Effector CD4-positive, alpha-beta T cell (primary cell): ENCODE results near the gene REN.

ENCODE experiments used
- DNase-seq: peaks from one replicate; pipeline ENCODE4 v3.0.0-alpha.2; 2020

REN gene

GRCh38 chr1:204152310-204153044 lies 13.7 kb downstream of the REN start:
- DNase-seq, result no peak

DNA sequence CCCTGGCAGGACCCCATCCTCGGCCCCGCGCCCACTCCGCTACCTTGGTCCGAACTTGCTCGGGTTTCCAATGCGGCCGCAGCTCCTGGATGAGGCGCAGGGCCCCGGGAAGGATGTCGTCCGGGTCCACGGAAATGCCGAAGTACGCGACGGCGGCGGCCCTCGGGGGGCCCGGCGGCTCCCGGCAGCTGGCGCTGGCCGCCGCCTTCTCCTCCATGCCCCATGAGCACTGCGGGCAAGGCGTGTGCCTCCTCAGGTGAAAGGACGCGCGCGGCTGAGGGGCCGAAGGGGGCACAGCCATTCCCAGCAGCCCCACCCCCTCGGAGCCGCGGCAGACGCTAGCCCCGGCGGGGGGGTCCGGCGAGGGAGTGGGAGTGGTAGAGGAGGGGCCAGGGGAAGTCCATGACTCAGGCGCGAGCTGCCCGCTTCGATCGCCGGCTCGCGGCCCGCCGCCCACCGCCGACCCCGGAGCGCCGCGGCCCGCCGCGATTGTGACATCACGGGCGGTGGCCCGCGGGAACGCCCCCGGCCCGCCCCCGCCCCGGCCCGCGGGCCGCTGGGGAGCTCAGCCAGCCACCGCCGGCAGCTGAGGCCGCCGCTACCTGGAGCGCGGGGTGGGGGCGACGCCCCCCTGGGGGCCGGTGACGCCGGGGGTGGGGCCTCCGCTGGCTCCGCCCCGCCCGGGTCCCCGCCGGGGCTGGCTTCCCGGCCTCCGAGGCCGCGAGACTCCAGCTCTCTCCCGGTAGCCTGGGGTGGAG lies 14.4 kb downstream of the REN start, which contains the start of gene ETNK2:
TSS of gene ETNK2 (minus strand) at position 493 of the 758 bp plus-strand sequence. CDS start at position 301, 192 bp downstream.
- DNase-seq, result peak; percentile 42

DNA sequence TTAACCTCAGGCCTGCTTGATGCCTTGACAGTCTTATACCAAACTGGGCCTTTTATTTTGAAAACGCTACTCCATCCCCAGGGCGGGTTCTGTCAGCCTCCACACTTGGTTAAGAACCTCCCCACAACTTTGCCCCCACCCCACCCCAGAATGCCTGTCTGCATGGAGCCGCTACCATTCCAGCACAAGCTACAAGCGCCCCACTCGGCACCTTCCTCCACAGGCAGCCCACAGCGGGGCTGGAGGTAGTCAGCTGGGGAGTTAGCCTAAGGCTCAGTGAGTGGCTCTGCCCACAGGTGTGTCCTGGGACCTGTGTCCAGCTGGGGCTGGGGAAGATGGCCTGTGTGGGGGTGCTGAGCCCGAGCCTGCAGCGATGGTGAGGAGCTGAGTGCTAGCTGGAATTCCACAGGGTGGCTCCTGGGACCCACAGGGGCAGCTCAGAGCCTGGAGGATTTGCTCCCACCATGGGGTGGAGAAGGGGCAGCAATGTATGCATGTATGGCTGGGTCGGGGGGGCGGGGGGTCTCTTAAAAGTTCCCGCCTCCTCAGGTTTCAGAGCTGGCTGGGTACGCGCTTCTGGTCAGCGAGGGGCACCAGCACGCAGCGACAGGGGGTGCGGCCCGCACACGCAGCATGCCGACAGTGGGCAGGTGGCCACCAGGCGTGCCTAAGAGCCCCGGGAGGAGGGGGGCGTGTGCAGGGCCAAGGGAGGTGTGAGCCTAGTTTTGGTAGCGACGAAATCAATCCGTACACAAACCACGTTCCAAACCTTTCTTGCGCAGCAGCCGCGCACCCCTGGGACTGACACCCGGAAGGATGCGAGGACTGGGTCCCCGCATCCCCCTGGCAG lies 15.2 kb downstream of the REN start:
- DNase-seq, result no peak

GRCh38 chr1:204149635-204150565 lies 16.2 kb downstream of the REN start:
- no peak for DNase-seq

DNA sequence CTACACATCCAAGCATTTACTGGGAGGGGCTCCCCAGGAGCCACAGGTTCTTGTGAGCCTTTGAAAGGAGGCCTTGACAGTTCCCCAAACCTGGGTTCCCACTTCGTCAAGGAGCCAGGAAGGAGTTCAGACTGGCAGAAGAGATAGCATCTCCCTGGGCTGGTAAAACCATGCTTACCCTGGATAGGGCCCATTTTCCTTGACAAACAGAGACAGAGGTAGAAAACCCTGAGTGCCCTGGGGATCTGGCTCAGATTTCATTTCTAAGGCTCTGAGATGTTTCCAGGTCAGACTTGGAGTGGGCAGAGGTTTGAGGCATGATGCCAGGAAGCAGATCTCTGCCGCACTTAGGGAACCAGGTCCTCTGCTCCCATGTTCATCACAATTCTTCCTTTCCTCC lies 17.0 kb downstream of the REN start:
- DNase-seq, result no peak

GRCh38 chr1:204147406-204148383 lies 18.4 kb downstream of the REN start:
- no peak for DNase-seq

DNA sequence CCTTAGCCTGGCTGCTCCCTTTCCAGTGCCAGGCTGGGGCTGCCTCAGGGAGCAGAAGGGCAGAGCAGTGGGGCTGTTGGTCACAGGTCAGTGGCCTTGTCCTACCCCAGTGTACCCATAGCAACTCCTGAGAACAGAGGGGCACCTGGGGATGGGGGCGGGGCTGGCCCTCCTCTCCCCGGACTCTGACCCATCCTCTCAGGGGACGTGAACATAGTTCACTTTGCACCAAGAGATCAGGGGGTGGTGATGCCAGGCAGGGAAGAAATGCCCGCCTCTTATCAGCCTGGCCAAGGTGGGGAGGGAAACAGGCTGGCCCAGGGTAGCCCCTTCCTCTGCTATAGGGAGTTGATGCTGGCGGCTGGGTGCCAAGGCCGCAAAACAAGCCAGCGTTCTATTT lies 19.2 kb downstream of the REN start:
- DNase-seq, result no peak

- DNase-seq, result no peak
Observed at GRCh38 chr1:204146309-204146708, 19.8 kb downstream of the REN start.

GRCh38 chr1:204145033-204145504 lies 21.1 kb downstream of the REN start:
- DNase-seq, result no peak

- no peak for DNase-seq
Observed at GRCh38 chr1:204143276-204144041, 22.7 kb downstream of the REN start.

GRCh38 chr1:204142032-204142974 lies 23.8 kb downstream of the REN start:
- DNase-seq, result no peak

DNA sequence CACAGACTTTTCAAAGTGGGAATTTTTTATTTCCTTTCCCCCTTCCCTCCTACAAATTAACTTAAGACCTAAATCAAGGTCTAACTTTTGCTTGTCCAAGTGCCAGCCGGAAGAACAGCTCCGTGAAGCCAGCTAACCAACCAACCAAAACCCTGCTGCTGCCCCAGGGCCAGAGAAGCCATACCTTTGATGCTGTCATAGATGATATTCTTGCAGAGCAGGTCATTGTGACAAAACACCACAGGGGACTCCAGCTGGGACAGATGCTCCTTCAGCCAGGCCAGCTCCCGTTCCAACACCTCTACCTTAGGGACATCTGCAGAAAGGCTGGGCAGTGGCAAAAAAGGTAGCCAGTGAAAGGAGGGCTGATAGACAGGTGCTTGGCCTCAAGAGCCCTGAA lies 25.0 kb downstream of the REN start:
- DNase-seq, result no peak

- no peak for DNase-seq
Observed at GRCh38 chr1:204139952-204140351, 26.2 kb downstream of the REN start.

GRCh38 chr1:204139088-204139487 lies 27.0 kb downstream of the REN start:
- no peak for DNase-seq

GRCh38 chr1:204136814-204137213 lies 29.3 kb downstream of the REN start:
- DNase-seq, result no peak

DNA sequence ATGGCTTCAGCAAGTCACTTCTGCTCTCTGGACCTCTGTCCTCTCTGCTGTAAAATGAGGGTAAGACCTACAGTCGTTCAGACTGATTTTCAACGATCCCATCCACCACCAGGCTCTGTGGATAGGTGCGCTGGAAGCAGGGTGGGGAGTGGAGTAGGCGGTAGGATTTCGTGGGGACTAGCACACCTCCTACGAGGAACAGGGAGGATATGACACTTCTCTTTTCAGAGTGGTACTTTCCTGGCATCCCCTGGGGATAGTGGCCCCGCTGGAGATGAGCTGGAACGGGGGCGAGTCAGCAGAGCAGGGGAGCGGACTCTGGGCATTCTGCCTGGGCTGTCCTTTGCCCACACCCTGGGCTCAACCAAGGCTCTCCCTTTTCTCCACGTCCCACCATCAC lies 32.0 kb downstream of the REN start:
- no peak for DNase-seq

- no peak for DNase-seq
Observed at GRCh38 chr1:204132718-204133117, 33.4 kb downstream of the REN start.

- DNase-seq, result no peak
Observed at GRCh38 chr1:204131978-204132377, 34.2 kb downstream of the REN start.
